Mesothelial cell of epicardium (in vitro differentiated cells): ENCODE results near the gene SRPK2. TPM values are rescaled to one million over a fixed set of nuclear protein-coding genes. Genes with fewer than 3 reads are reported as not detected.
"Not testable (repeated sequence)": the region's sequence is repeated elsewhere in the genome, so short reads cannot be mapped to it uniquely, and the experiment has no call there.

Experiments used
- DNase-seq, 2 experiments: peaks; one replicate each; pipeline ENCODE4 v3.0.0; 2021; ENCODE audit warnings: low spot score in 2 of 2; ENCODE audit not compliant: unreplicated experiment in 2 of 2
- H3K27ac Mint-ChIP-seq: 2 replicates; pipeline ENCODE4 v1.8.0; 2021; ENCODE audit warnings: mixed read lengths
- H3K27me3 Mint-ChIP-seq: 2 replicates; pipeline ENCODE4 v1.8.0; 2021; ENCODE audit warnings: low read depth, mixed read lengths
- H3K36me3 Mint-ChIP-seq: 2 replicates; pipeline ENCODE4 v1.8.0; 2021; ENCODE audit warnings: mixed read lengths
- H3K4me1 Mint-ChIP-seq: 2 replicates; pipeline ENCODE4 v1.8.0; 2021; ENCODE audit warnings: mixed read lengths
- H3K4me3 Mint-ChIP-seq: 2 replicates; pipeline ENCODE4 v1.8.0; 2021; ENCODE audit warnings: mild to moderate bottlenecking, moderate library complexity, mixed read lengths
- H3K9me3 Mint-ChIP-seq: 2 replicates; pipeline ENCODE4 v1.8.0; 2021; ENCODE audit warnings: mixed read lengths
- total RNA-seq: library from RNA; stranded (reverse); gene quantifications from 3 replicates; pipeline ENCODE4 v1.2.1, GENCODE V29; 2021
- TF ChIP-seq, protein P1 (sequence below): fragments of 200-600 bp; sonication (generic); IDR thresholded peaks from one replicate; pipeline ENCODE4 v1.5.0; 2021; ENCODE audit warnings: antibody characterized with exemption; ENCODE audit not compliant: unreplicated experiment

The SRPK2 gene
- total RNA-seq, 1 donor from 2014 or later: 51.4 TPM

DNA sequence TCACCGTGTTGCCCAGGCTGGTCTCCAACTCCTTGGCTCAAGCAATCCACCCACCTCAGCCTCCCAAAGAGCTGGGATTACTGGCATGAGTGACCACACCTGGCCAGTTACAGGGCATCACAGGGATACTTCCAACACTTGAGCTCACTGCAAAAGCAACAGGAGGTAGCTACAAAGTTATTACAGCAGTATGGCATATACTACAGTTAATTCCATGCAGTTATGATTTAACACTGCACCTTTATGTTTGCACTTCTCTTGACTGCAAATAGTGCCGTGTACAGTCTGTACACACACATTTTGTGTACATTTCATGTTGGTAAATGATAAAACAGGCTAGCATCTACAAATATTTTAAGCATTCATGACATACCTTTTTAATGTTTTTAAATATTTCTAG is 21.3 kb downstream of the SRPK2 start:
- H3K4me3 Mint-ChIP-seq: no peak overlapping the region
- H3K9me3 Mint-ChIP-seq: peaks cover 3% of the 10 kb centered on the region
- no peak for DNase-seq
- peaks cover 8% of the 10 kb centered on the region for H3K36me3 Mint-ChIP-seq
- peaks cover 4% of the 10 kb centered on the region for H3K4me1 Mint-ChIP-seq
- TF ChIP-seq, protein P1, sequence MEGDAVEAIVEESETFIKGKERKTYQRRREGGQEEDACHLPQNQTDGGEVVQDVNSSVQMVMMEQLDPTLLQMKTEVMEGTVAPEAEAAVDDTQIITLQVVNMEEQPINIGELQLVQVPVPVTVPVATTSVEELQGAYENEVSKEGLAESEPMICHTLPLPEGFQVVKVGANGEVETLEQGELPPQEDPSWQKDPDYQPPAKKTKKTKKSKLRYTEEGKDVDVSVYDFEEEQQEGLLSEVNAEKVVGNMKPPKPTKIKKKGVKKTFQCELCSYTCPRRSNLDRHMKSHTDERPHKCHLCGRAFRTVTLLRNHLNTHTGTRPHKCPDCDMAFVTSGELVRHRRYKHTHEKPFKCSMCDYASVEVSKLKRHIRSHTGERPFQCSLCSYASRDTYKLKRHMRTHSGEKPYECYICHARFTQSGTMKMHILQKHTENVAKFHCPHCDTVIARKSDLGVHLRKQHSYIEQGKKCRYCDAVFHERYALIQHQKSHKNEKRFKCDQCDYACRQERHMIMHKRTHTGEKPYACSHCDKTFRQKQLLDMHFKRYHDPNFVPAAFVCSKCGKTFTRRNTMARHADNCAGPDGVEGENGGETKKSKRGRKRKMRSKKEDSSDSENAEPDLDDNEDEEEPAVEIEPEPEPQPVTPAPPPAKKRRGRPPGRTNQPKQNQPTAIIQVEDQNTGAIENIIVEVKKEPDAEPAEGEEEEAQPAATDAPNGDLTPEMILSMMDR: no peak
- H3K27me3 Mint-ChIP-seq: no peaks in the 10 kb centered on the region
- H3K27ac Mint-ChIP-seq: no peak overlapping the region

DNA sequence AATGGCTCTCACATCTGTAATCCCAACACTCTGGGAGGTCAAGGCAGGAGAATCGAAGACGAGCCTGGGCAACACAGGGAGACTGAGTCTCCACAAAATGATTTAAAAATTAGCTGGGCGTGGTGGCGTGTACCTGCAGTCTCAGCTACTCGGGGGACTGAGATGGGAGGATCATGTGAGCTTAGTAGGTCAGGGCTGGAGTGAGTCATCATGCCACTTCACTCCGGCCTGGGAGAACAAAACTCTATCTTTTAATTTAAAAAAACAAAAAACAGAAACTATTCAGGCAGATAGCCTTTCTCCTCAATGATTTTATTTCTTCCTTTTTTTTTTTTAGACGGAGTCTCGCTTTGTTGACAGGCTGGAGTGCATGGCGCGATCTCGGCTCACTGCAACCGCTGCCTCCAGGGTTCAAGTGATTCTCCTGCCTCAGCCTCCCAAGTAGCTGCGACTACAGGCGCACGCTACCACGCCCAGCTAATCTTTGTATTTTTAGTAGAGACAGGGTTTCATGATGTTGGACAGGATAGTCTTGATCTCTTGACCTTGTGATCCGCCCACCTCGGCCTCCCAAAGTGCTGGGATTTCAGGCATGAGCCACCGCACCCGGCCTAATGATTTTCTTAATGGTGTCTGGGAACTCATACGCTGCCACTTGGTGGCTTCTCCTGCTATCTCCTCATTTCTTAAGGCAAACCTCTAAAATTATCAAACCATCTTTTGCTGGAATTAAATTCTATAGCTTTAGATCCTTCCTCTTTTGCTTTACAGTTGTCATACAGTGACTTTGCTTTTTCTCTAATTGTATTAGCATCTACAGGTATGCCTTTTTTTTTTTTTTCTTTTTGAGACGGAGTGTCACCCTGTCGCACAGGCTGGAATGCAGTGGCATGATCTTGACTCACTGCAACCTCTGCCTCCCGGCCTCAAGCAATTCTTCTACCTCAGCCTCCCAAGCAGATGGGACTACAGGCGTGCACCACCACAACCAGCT is 22.9 kb downstream of the SRPK2 start:
- Mint-ChIP-seq H3K27me3 (no peaks in the 10 kb centered on the region), H3K27ac (no peak overlapping the region), H3K4me3 (no peak overlapping the region), H3K36me3 (peaks cover 17% of the 10 kb centered on the region), H3K9me3 (peaks cover 13% of the 10 kb centered on the region), H3K4me1 (peaks cover 4% of the 10 kb centered on the region)
- no peak for DNase-seq
- TF ChIP-seq, protein P1: no peak

DNA sequence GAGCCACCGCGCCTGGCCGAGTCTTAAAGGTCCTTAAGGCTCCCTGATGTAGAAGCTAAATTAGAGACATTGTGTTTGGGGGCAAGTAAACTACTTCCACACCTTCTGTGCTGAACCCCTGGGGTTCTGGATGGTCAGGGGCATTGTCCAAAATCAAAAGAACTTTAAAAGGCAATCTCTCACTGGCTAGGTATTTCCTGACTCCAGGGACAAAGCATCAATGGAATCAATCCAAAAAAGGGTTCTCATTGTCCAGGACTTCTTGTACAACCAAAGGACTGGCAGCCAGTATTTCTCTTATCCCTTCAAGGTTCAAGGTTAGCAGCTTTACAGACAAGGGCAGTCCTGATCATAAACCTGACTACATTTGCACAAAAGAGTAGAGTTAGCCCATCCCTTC is 24.0 kb downstream of the SRPK2 start:
- no peaks in the 10 kb centered on the region for H3K27me3 Mint-ChIP-seq
- no peak overlapping the region for H3K27ac Mint-ChIP-seq
- TF ChIP-seq, protein P1: no peak
- H3K4me1 Mint-ChIP-seq: no peaks in the 10 kb centered on the region
- no peak overlapping the region for H3K4me3 Mint-ChIP-seq
- peaks cover 22% of the 10 kb centered on the region for H3K9me3 Mint-ChIP-seq
- H3K36me3 Mint-ChIP-seq: peaks cover 24% of the 10 kb centered on the region
- DNase-seq: no peak

DNA sequence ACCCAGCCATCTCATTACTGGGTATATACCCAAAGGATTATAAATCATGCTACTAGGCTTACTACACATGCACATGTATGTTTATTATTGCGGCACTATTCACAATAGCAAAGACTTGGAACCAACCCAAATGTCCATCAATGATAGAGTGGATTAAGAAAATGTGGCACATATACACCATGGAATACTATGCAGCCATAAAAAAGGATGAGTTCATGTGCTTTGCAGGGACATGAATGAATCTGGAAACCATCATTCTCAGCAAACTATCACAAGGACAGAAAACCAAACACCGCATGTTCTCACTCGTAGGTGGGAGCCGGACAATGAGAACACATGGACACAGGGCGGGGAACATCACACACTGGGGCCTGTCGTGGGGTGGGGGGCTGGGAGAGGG is 25.1 kb downstream of the SRPK2 start:
- H3K27me3 Mint-ChIP-seq: not testable (repeated sequence)

DNA sequence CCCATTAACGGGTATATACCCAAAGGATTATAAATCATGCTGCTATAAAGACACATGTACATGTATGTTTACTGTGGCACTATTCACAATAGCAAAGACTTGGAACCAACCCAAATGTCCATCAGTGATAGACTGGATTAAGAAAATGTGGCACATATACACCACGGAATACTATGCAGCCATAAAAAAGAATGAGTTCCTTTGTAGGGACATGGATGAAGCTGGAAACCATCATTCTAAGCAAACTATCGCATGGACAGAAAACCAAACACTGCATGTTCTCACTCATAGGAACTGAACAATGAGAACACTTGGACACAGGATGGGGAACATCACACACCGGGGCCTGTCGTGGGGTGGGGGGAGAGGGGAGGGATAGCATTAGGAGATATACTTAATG is 26.0 kb downstream of the SRPK2 start:
- not testable (repeated sequence) for H3K27me3 Mint-ChIP-seq, DNase-seq, H3K27ac Mint-ChIP-seq, H3K4me3 Mint-ChIP-seq, H3K4me1 Mint-ChIP-seq
- H3K9me3 Mint-ChIP-seq: peaks cover 26% of the 10 kb centered on the region
- peaks cover 24% of the 10 kb centered on the region for H3K36me3 Mint-ChIP-seq

More for the DNA sequence above, 25.1 kb downstream of the SRPK2 start:
- H3K4me3 Mint-ChIP-seq, DNase-seq, H3K27ac Mint-ChIP-seq, H3K4me1 Mint-ChIP-seq: not testable (repeated sequence)
- Mint-ChIP-seq H3K36me3 (peaks cover 24% of the 10 kb centered on the region), H3K9me3 (peaks cover 26% of the 10 kb centered on the region)

DNA sequence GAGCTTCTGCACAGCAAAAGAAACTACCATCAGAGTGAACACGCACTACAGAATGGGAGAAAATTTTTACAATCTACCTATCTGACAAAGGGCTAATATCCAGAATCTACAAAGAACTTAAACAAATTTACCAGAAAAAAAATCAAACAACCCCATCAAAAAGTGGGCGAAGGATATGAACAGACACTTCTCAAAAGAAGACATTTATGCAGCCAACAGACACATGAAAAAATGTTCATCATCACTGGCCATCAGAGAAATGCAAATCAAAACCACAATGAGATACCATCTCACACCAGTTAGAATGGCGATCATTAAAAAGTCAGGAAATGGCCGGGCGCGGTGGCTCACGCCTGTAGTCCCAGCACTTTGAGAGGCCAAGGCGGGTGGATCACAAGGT is 26.7 kb downstream of the SRPK2 start:
- peaks cover 26% of the 10 kb centered on the region for H3K9me3 Mint-ChIP-seq
- not testable (repeated sequence) for H3K27me3 Mint-ChIP-seq, H3K27ac Mint-ChIP-seq

DNA sequence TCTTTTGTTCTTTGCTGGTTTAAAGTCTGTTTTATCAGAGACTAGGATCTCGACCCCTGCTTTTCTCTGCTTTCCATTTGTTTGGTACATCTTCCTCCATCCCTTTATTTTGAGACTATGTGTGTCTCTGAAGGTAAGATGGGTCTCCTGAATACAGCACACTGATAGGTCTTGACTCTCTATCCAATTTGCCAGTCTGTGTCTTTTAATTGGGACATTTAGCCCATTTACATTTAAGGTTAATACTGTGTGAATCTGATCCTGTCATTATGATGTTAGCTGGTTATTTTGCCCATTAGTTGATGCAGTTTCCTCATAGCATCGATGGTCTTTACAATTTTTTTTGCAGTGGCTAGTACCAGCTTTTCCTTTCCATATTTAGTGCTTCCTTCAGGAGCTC is 28.6 kb downstream of the SRPK2 start:
- not testable (repeated sequence) for DNase-seq, H3K4me1 Mint-ChIP-seq, H3K27ac Mint-ChIP-seq, H3K27me3 Mint-ChIP-seq, H3K4me3 Mint-ChIP-seq
- H3K9me3 Mint-ChIP-seq: peaks cover 26% of the 10 kb centered on the region
- H3K36me3 Mint-ChIP-seq: peaks cover 21% of the 10 kb centered on the region

More for the DNA sequence above, 26.7 kb downstream of the SRPK2 start:
- DNase-seq, H3K4me3 Mint-ChIP-seq, H3K4me1 Mint-ChIP-seq: not testable (repeated sequence)
- H3K36me3 Mint-ChIP-seq: peaks cover 24% of the 10 kb centered on the region
